HS-27A (cell line): ENCODE data around the gene CIAO1.
"Not testable (repeated sequence)": the region's sequence is repeated elsewhere in the genome, so short reads cannot be mapped to it uniquely, and the experiment has no call there.

Experiments used
- DNase-seq: peaks from one replicate; pipeline ENCODE4 v3.0.0-alpha.2; 2012; ENCODE audit warnings: low read depth, missing footprints

Gene CIAO1

GRCh38 chr2:96276787-96277499, 10.9 kb downstream of the CIAO1 start:
- no peak for DNase-seq

GRCh38 chr2:96287273-96287856, 21.3 kb downstream of the CIAO1 start:
- DNase-seq = no peak

GRCh38 chr2:96291751-96292150, 25.7 kb downstream of the CIAO1 start:
- DNase-seq = no peak

- DNase-seq = not testable (repeated sequence)
Measured at GRCh38 chr2:96294271-96294670, 28.2 kb downstream of the CIAO1 start.

GRCh38 chr2:96296925-96297324, 30.9 kb downstream of the CIAO1 start:
- DNase-seq = no peak

- no peak for DNase-seq
Measured at GRCh38 chr2:96301865-96302264, 35.8 kb downstream of the CIAO1 start.

- DNase-seq = no peak
Measured at GRCh38 chr2:96304606-96305005, 38.6 kb downstream of the CIAO1 start.

GRCh38 chr2:96305091-96305978, 39.3 kb downstream of the CIAO1 start, which contains the start of gene SNRNP200:
TSS of gene SNRNP200 (minus strand) at chr2:96305546. CDS start at chr2:96305437, 109 bp downstream.
- peak; percentile 62 for DNase-seq

GRCh38 chr2:96305979-96306308, 39.9 kb downstream of the CIAO1 start:
- DNase-seq = no peak

GRCh38 chr2:96306370-96306769, 40.3 kb downstream of the CIAO1 start:
- DNase-seq = no peak

GRCh38 chr2:96308248-96308647, 42.2 kb downstream of the CIAO1 start:
- no peak for DNase-seq

- no peak for DNase-seq
Measured at GRCh38 chr2:96315005-96315399, 49.0 kb downstream of the CIAO1 start.

- DNase-seq = peak; percentile 43
Measured at GRCh38 chr2:96315400-96316071, 49.5 kb downstream of the CIAO1 start.

GRCh38 chr2:96316999-96317398, 51.0 kb downstream of the CIAO1 start:
- no peak for DNase-seq

- DNase-seq = no peak
Measured at GRCh38 chr2:96317584-96317997, 51.6 kb downstream of the CIAO1 start.

- no peak for DNase-seq
Measured at GRCh38 chr2:96318723-96319122, 52.7 kb downstream of the CIAO1 start.

- no peak for DNase-seq
Measured at GRCh38 chr2:96319396-96319795, 53.4 kb downstream of the CIAO1 start.

GRCh38 chr2:96320326-96320725, 54.3 kb downstream of the CIAO1 start:
- no peak for DNase-seq

- DNase-seq = no peak
Measured at GRCh38 chr2:96320728-96321622, 55.0 kb downstream of the CIAO1 start.
